Putamen (tissue), 1 donor: ENCODE measurements around the gene KHNYN.
"Not testable (repeated sequence)": the region's sequence is repeated elsewhere in the genome, so short reads cannot be mapped to it uniquely, and the experiment has no call there.

Experiments
- DNase-seq: peaks from one replicate; pipeline ENCODE4 v3.0.0-alpha.2; 2016; ENCODE audit warnings: low spot score

The KHNYN gene

GRCh38 chr14:24473211-24473610 lies 43.5 kb downstream of the KHNYN start:
- DNase-seq, result no peak

GRCh38 chr14:24475261-24475660 lies 45.5 kb downstream of the KHNYN start:
- no peak for DNase-seq

- not testable (repeated sequence) for DNase-seq
Observed at GRCh38 chr14:24479999-24480398, 50.2 kb downstream of the KHNYN start.

GRCh38 chr14:24481622-24482324 lies 52.0 kb downstream of the KHNYN start:
- DNase-seq, result no peak

- DNase-seq, result not testable (repeated sequence)
Observed at GRCh38 chr14:24482699-24483303, 53.0 kb downstream of the KHNYN start.

- no peak for DNase-seq
Observed at GRCh38 chr14:24483604-24484252, 54.0 kb downstream of the KHNYN start.
